H9 (cell line): ENCODE measurements around the gene UQCC3. TPM values are rescaled to one million over a fixed set of nuclear protein-coding genes. Genes with fewer than 3 reads are reported as not detected.
"Not testable (repeated sequence)": the region's sequence is repeated elsewhere in the genome, so short reads cannot be mapped to it uniquely, and the experiment has no call there.

Experiments used
- DNase-seq: peaks from one replicate; pipeline ENCODE4 v3.0.0-alpha.2; 2017
- H2AFZ ChIP-seq: one replicate; pipeline ENCODE4 v1.6.1; 2013; ENCODE audit warnings: mild to moderate bottlenecking, low read length, control low read depth, moderate library complexity
- H2AK5ac ChIP-seq: 2 replicates; pipeline ENCODE4 v1.6.1; 2013; ENCODE audit warnings: low read length, control low read depth, mixed read lengths; ENCODE audit not compliant: insufficient read length
- H2BK120ac ChIP-seq: one replicate; pipeline ENCODE4 v1.6.1; 2013; ENCODE audit warnings: low read depth, mild to moderate bottlenecking, low read length, control low read depth, inconsistent platforms; ENCODE audit not compliant: poor library complexity, severe bottlenecking
- H2BK12ac ChIP-seq: 2 replicates; pipeline ENCODE4 v1.6.1; 2013; ENCODE audit warnings: low read length, control low read depth, mixed read lengths, low read depth; ENCODE audit not compliant: insufficient read length
- H2BK15ac ChIP-seq: 2 replicates; pipeline ENCODE4 v1.6.1; 2013; ENCODE audit warnings: low read depth, low read length, control low read depth
- H2BK20ac ChIP-seq: one replicate; pipeline ENCODE4 v1.6.1; 2013; ENCODE audit warnings: low read depth, mild to moderate bottlenecking, low read length, control low read depth, inconsistent platforms; ENCODE audit not compliant: poor library complexity, severe bottlenecking
- H2BK5ac ChIP-seq: 2 replicates; pipeline ENCODE4 v1.6.1; 2013; ENCODE audit warnings: low read length, control low read depth, mixed read lengths; ENCODE audit not compliant: insufficient read length
- H3K14ac ChIP-seq: 2 replicates; pipeline ENCODE4 v1.6.1; 2013; ENCODE audit warnings: low read length, control low read depth; ENCODE audit not compliant: insufficient read depth
- H3K18ac ChIP-seq: 2 replicates; pipeline ENCODE4 v1.6.1; 2013; ENCODE audit warnings: low read depth, mild to moderate bottlenecking, mixed read lengths, low read length, control low read depth; ENCODE audit not compliant: insufficient read length
- H3K23ac ChIP-seq: 2 replicates; pipeline ENCODE4 v1.6.1; 2013; ENCODE audit warnings: low read length, control low read depth, mixed read lengths, low read depth; ENCODE audit not compliant: insufficient read length
- H3K23me2 ChIP-seq: 2 replicates; pipeline ENCODE4 v1.6.1; 2013; ENCODE audit warnings: low read depth, mild to moderate bottlenecking, mixed read lengths, low read length, control low read depth; ENCODE audit not compliant: insufficient read length, poor library complexity, severe bottlenecking
- H3K27ac ChIP-seq: 2 replicates; pipeline ENCODE4 v1.5.1; 2013; ENCODE audit warnings: low read length, control low read depth, mixed read lengths, low read depth; ENCODE audit not compliant: insufficient read length
- H3K27me3 ChIP-seq: 2 replicates; pipeline ENCODE4 v1.6.1; 2013; ENCODE audit warnings: low read length, control low read depth, inconsistent platforms; ENCODE audit not compliant: insufficient read depth
- H3K4ac ChIP-seq: 2 replicates; pipeline ENCODE4 v1.6.1; 2013; ENCODE audit warnings: low read depth, mild to moderate bottlenecking, control low read depth, inconsistent platforms, low read length, moderate library complexity
- H3K4me1 ChIP-seq: 2 replicates; pipeline ENCODE4 v1.6.1; 2013; ENCODE audit warnings: low read length, control low read depth, inconsistent platforms; ENCODE audit not compliant: insufficient read depth
- H3K4me2 ChIP-seq: 2 replicates; pipeline ENCODE4 v1.6.1; 2013; ENCODE audit warnings: low read length, control low read depth, mixed read lengths; ENCODE audit not compliant: insufficient read length, insufficient read depth
- H3K56ac ChIP-seq: 2 replicates; pipeline ENCODE4 v1.6.1; 2013; ENCODE audit warnings: low read depth, mild to moderate bottlenecking, mixed read lengths, low read length, control low read depth; ENCODE audit not compliant: insufficient read length
- H3K79me1 ChIP-seq: 2 replicates; pipeline ENCODE4 v1.6.1; 2013; ENCODE audit warnings: low read depth, mild to moderate bottlenecking, moderate library complexity, low read length, control low read depth, inconsistent platforms; ENCODE audit not compliant: insufficient read depth, poor library complexity, severe bottlenecking
- H3K79me2 ChIP-seq: 2 replicates; pipeline ENCODE4 v1.6.1; 2013; ENCODE audit warnings: low read length, control low read depth, inconsistent platforms; ENCODE audit not compliant: insufficient read depth
- H3K9ac ChIP-seq: 2 replicates; pipeline ENCODE4 v1.6.1; 2013; ENCODE audit warnings: low read length, control low read depth, mixed read lengths; ENCODE audit not compliant: insufficient read length; ENCODE audit errors: extremely low read depth
- H3K9me3 ChIP-seq: one replicate; pipeline ENCODE4 v1.6.1; 2013; ENCODE audit warnings: low read depth, low read length, inconsistent platforms; ENCODE audit not compliant: control insufficient read depth
- H3T11ph ChIP-seq: one replicate; pipeline ENCODE4 v1.6.1; 2013; ENCODE audit warnings: mild to moderate bottlenecking, low read length, control low read depth, inconsistent platforms
- H4K20me1 ChIP-seq: one replicate; pipeline ENCODE4 v1.6.1; 2013; ENCODE audit not compliant: control insufficient read depth, insufficient read length, insufficient read depth
- H4K5ac ChIP-seq: 2 replicates; pipeline ENCODE4 v1.6.1; 2013; ENCODE audit warnings: low read depth, mild to moderate bottlenecking, mixed read lengths, low read length, control low read depth; ENCODE audit not compliant: insufficient read length
- H4K8ac ChIP-seq: replicated peaks from 2 replicates; pipeline ENCODE4 v1.6.1; 2013; ENCODE audit warnings: low read length, control low read depth, mixed read lengths, low read depth; ENCODE audit not compliant: insufficient read length
- H4K91ac ChIP-seq: 2 replicates; pipeline ENCODE4 v1.6.1; 2013; ENCODE audit warnings: low read depth, mild to moderate bottlenecking, moderate library complexity, mixed read lengths, low read length, control low read depth; ENCODE audit not compliant: insufficient read length
- H3K27ac Mint-ChIP-seq, 3 experiments: 2 replicates in 2 of 3; 3 replicates in 1 of 3; pipeline ENCODE4 v1.8.0; 2020 to 2021; ENCODE audit warnings: mixed read lengths in 3 of 3, mild to moderate bottlenecking in 1 of 3, moderate library complexity in 1 of 3
- H3K27me3 Mint-ChIP-seq: 2 replicates; pipeline ENCODE4 v1.8.0; 2021; ENCODE audit warnings: low read depth, mild to moderate bottlenecking, moderate library complexity, mixed read lengths
- H3K36me3 Mint-ChIP-seq, 3 experiments: 2 replicates in 2 of 3; 3 replicates in 1 of 3; pipeline ENCODE4 v1.8.0; 2020 to 2021; ENCODE audit warnings: low read depth in 3 of 3, mixed read lengths in 3 of 3; ENCODE audit not compliant: insufficient read depth in 1 of 3
- H3K4me1 Mint-ChIP-seq, 2 experiments: 2 replicates each; pipeline ENCODE4 v1.8.0; 2020; ENCODE audit warnings: mixed read lengths in 2 of 2
- H3K4me3 Mint-ChIP-seq, 2 experiments: 2 replicates in 1 of 2; 3 replicates in 1 of 2; pipeline ENCODE4 v1.8.0; 2020 to 2021; ENCODE audit warnings: mild to moderate bottlenecking in 2 of 2, mixed read lengths in 2 of 2, moderate library complexity in 1 of 2
- H3K9me3 Mint-ChIP-seq, 2 experiments: 2 replicates in 1 of 2; 3 replicates in 1 of 2; pipeline ENCODE4 v1.8.0; 2020; ENCODE audit warnings: mild to moderate bottlenecking in 2 of 2, mixed read lengths in 2 of 2, moderate library complexity in 1 of 2
- WGBS: extraction: QIAGEN DNeasy Blood & Tissue Kit; methylation state at CpG from one replicate; pipeline ENCODE4 v1.1.7; 2013; ENCODE audit warnings: missing lambda C conversion rate, low lambda C conversion rate, mixed read lengths; ENCODE audit not compliant: insufficient read length; ENCODE audit errors: extremely low coverage; 5-methylcytosine and 5-hydroxymethylcytosine counted together
- total RNA-seq: library from RNA; stranded (reverse); gene quantifications from 2 replicates; pipeline ENCODE4 v1.2.1, GENCODE V29; 2021
- TF ChIP-seq, protein P1 (sequence below): fragments of 200-600 bp; sonication (generic); conservative IDR thresholded peaks from 3 replicates; pipeline ENCODE4 v1.8.0; 2021; ENCODE audit warnings: antibody characterized with exemption, mild to moderate bottlenecking

Gene UQCC3
- total RNA-seq, 1 experiment from 2014 or later = 11.1 TPM

GRCh38 chr11:62702246-62702645 lies 30.8 kb downstream of the UQCC3 start:
- no peak overlapping the region for H2AFZ ChIP-seq
- H3T11ph ChIP-seq = no peak overlapping the region
- Mint-ChIP-seq H3K36me3 (peaks cover 23 to 42% (median 32%) of the 10 kb centered on the region in 3 experiments; a peak in 6 of 7 replicates), H3K27ac (peak overlapping the region in 2 of 3 experiments; percentile 16 to 68; a peak in 3 of 7 replicates), H3K9me3 (no peaks in the 10 kb centered on the region), H3K4me1 (peaks cover 14 to 15% of the 10 kb centered on the region in 2 experiments), H3K4me3 (no peak overlapping the region; a peak in 1 of 5 replicates), H3K27me3 (no peaks in the 10 kb centered on the region)
- no peak overlapping the region for H2AK5ac ChIP-seq
- no peak overlapping the region for H4K91ac ChIP-seq
- H2BK12ac ChIP-seq = no peak overlapping the region
- H3K79me2 ChIP-seq = no peaks in the 10 kb centered on the region; the same call in 1 of the 2 replicates
- H4K5ac ChIP-seq = no peak overlapping the region
- H3K4me2 ChIP-seq = no peak overlapping the region
- WGBS = no CpG with 5 or more reads among the region's 11 CpGs
- no peaks in the 10 kb centered on the region for H3K9me3 ChIP-seq
- no peak overlapping the region for H3K14ac ChIP-seq
- TF ChIP-seq, protein P1, sequence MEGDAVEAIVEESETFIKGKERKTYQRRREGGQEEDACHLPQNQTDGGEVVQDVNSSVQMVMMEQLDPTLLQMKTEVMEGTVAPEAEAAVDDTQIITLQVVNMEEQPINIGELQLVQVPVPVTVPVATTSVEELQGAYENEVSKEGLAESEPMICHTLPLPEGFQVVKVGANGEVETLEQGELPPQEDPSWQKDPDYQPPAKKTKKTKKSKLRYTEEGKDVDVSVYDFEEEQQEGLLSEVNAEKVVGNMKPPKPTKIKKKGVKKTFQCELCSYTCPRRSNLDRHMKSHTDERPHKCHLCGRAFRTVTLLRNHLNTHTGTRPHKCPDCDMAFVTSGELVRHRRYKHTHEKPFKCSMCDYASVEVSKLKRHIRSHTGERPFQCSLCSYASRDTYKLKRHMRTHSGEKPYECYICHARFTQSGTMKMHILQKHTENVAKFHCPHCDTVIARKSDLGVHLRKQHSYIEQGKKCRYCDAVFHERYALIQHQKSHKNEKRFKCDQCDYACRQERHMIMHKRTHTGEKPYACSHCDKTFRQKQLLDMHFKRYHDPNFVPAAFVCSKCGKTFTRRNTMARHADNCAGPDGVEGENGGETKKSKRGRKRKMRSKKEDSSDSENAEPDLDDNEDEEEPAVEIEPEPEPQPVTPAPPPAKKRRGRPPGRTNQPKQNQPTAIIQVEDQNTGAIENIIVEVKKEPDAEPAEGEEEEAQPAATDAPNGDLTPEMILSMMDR = no peak
- H3K4ac ChIP-seq = no peak overlapping the region
- no peak overlapping the region for H3K18ac ChIP-seq
- H3K4me1 ChIP-seq = no peaks in the 10 kb centered on the region
- DNase-seq = no peak
- H3K79me1 ChIP-seq = no peaks in the 10 kb centered on the region
- H2BK120ac ChIP-seq = no peak overlapping the region
- no peak overlapping the region for H2BK15ac ChIP-seq
- H3K27ac ChIP-seq = no peak overlapping the region
- no peak overlapping the region for H3K9ac ChIP-seq
- no peak overlapping the region for H2BK20ac ChIP-seq
- H4K20me1 ChIP-seq = no peaks in the 10 kb centered on the region
- no peaks in the 10 kb centered on the region for H3K27me3 ChIP-seq
- no peak overlapping the region for H2BK5ac ChIP-seq
- H3K56ac ChIP-seq = no peak overlapping the region
- H4K8ac ChIP-seq = no peak overlapping the region
- H3K23me2 ChIP-seq = peaks cover 10% of the 10 kb centered on the region
- no peak overlapping the region for H3K23ac ChIP-seq

DNA sequence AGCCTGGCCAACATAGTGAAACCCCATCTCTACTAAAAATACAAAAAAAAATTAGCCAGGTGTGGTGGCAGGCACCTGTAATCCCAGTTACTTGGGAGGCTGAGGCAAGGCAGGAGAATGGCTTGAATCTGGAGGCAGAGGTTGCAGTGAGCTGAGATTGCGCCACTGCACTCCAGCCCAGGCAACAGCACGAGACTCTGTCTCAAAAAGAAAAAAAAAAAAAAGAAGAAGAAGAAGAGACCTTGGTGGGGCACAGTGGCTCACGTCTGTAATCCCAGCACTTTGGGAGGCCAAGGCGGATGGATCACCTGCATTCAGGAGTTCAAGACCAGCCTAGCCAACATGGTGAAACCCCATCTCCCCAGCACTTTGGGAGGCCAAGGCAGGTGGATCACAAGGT lies 32.4 kb downstream of the UQCC3 start:
- H3K4ac ChIP-seq, H3K23ac ChIP-seq, H3K4me3 Mint-ChIP-seq: not testable (repeated sequence)

More for the DNA sequence above, 32.4 kb downstream of the UQCC3 start:
- H4K20me1 ChIP-seq, H2BK120ac ChIP-seq, H3K56ac ChIP-seq, H2AFZ ChIP-seq, H2BK15ac ChIP-seq, H3K27ac ChIP-seq, H3K79me1 ChIP-seq, H3T11ph ChIP-seq, H3K14ac ChIP-seq, H3K27me3 ChIP-seq, H2BK20ac ChIP-seq, H3K9me3 ChIP-seq, H2AK5ac ChIP-seq, H3K27me3 Mint-ChIP-seq, H3K27ac Mint-ChIP-seq, DNase-seq, H3K9me3 Mint-ChIP-seq, H3K79me2 ChIP-seq, H3K18ac ChIP-seq, H3K4me1 ChIP-seq, H2BK12ac ChIP-seq, H4K91ac ChIP-seq, H3K4me2 ChIP-seq, H3K9ac ChIP-seq, H4K8ac ChIP-seq, H2BK5ac ChIP-seq, H4K5ac ChIP-seq: not testable (repeated sequence)
- H3K23me2 ChIP-seq = peaks cover 14% of the 10 kb centered on the region
- Mint-ChIP-seq H3K4me1 (peaks cover 26 to 30% of the 10 kb centered on the region in 2 experiments), H3K36me3 (peaks cover 22 to 36% (median 23%) of the 10 kb centered on the region in 3 experiments)
- WGBS = no CpG with 5 or more reads among the region's 4 CpGs
